HG02571 (cell line): Measurements from ENCODE around the gene KCNQ5.
"Not testable (repeated sequence)": the region's sequence is repeated elsewhere in the genome, so short reads cannot be mapped to it uniquely, and the experiment has no call there.

Experiments used
- ATAC-seq: cut with Tn5 transposase; IDR thresholded peaks from one replicate; pipeline ENCODE4 v1.9.1; 2021; ENCODE audit warnings: mild to moderate bottlenecking, moderate library complexity; ENCODE audit not compliant: unreplicated experiment

The KCNQ5 gene

DNA sequence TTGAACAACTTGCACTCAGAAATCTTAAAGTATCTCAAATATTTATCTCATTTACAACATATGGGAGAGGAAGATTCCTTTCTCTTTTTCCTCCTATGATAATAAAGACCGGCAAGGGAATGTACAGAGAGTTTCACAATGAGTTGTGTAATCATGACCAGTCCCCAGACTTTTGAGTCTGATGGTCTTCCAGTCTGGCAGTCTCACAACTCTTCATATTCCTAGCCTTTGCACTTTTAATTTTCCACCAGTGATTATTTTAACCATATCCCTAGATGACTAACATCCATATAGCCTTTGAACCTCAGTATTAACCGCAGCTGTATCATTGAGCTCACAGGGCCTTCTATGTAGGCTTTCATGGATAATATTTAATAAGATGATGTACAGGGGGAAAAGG is 324.9 kb downstream of the KCNQ5 start:
- ATAC-seq = no peak

- ATAC-seq = no peak
Observed at GRCh38 chr6:72947534-72947933, 325.7 kb downstream of the KCNQ5 start.

DNA sequence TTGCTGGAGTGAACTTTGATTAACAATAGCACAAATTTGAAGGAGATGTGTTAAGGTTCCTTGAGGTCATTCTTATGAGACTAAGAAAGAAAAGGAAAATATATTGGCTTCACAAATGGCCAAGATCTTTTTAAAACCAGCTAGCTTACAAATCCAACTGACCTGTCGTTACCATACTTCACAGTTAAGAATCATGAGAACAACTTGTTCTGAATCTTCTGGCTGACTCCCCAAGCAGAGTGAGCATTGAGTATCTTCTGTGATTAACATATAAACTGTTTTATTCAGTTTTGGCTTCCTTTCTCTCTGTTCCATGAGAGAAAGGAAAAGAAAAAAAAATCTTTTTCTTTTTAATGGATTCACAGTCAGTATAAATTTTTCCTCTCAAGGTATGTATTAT is 326.3 kb downstream of the KCNQ5 start:
- no peak for ATAC-seq

DNA sequence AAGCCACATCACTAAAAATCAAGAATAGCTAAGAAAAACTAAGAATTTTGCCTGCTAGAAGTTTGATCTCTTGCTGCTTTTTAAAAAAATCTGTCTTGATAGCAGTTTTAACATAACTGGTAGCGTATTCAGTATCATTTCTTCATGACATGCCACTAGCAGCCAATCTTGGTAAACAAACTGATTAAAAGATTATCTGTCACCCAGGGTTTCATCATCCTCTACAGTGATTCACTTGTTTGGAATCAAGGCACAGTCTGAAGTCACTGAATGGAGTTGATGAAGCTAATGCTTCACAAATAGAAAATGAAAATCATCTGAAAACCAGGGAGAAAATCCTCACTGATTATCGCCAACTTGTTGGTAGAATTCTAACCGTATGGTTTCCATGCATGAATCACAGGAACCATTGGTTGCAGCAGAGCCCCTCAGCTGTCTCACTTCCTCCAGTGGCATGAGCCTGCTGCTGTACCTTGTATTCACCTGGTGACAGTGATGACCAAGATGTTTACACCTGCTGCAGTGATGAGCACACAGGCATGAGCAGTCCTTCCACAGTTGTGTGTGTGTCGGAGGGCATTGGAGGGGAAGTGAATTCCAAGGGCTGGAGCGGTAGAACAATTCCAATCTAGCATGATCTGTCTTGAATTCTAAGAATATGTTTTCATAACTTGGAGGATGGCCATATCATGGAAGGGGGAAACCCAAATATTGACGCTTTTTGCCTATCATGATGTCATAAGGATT is 328.4 kb downstream of the KCNQ5 start:
- no peak for ATAC-seq

GRCh38 chr6:72952808-72953630 is 331.2 kb downstream of the KCNQ5 start:
- no peak for ATAC-seq

- no peak for ATAC-seq
Observed at GRCh38 chr6:72953971-72954381, 332.1 kb downstream of the KCNQ5 start.

DNA sequence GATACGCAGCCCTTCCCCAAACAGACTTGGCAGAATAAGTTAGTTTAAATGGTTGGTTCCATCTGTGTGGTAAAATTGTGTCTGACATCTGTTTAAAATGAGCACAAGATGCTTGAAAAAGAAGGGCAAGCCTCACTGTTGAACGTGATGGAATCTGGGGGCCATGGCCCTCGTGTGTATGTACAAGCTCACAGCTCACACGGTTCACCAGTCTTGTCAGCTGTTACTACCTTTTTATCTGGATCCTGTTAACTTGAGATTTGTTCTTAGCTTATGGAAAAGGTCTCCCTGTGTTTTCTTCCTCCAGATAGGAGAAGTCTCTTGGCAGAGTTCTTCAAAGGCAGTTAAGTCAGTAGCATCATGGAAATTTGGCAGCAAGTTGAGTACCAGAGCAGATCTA is 332.9 kb downstream of the KCNQ5 start:
- ATAC-seq = no peak

- no peak for ATAC-seq
Observed at GRCh38 chr6:72955666-72956065, 333.8 kb downstream of the KCNQ5 start.

DNA sequence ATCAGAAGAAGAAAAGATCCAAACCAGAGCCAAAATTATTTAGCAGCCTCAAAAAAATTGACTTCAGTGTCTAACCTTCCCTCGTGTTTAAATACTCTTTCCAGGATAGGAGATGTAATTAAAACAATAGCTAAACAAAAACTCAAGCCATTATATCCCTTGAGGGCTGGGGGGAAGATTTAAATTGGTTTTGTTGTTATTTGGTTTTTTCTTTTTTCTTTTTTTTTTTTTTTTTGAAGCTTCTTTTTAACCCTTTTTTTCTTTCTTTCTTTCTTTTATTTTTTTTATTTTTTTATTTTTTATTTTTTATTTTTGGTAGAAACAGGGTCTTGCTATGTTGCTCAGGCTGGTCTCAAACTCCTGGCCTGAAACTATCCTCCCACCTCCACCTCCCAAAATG is 334.4 kb downstream of the KCNQ5 start:
- no peak for ATAC-seq

DNA sequence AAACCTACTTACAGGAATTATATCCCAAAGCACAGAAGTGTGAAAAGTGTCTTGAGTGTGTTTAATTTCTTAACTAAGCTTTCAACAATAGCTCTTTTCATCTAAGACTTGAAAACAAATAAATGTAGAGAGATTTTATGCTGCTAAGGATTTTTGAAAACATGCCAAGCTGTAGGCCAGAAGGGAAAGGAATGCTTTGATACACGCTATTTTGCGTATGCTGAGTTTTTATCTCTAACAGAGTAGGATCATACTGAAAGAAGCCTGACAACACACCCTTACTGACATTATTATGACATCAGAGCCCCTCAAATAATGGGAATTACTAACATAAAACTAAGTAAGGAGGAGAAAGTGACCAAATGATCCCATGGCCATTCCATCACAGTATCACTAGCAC is 338.0 kb downstream of the KCNQ5 start:
- no peak for ATAC-seq

GRCh38 chr6:72963946-72964345 is 342.1 kb downstream of the KCNQ5 start:
- no peak for ATAC-seq

DNA sequence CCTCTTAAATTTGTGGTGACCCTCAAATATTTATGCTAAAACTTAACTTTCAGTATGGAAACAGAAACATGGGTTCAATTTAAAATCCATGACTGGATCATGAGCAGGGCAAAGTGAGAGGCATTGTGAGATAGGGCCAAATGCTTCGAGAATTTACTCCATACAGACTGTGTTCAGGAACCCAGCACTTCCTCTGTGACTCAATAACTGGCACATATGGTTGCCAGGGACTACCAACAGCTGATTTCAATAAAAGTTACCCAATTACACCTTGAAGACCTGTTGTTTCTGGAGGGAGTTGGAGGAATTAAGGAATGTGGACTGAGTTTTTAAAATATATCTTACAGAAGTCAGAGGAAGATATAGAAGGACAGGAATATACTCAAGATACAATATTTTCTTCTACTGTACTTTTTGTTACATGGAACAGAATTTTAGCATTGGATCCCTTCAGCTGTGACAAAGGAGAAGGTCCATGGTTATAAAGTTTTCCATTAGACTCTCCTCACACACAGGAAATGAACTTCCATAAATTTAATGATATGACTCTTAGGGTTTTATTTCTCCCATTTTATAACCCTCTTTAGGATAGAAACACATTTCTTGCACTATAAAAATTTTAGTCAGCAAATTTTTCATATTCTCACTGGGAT is 344.9 kb downstream of the KCNQ5 start:
- ATAC-seq = no peak

- no peak for ATAC-seq
Observed at GRCh38 chr6:72967329-72967728, 345.5 kb downstream of the KCNQ5 start.

- no peak for ATAC-seq
Observed at GRCh38 chr6:72968704-72969103, 346.8 kb downstream of the KCNQ5 start.

DNA sequence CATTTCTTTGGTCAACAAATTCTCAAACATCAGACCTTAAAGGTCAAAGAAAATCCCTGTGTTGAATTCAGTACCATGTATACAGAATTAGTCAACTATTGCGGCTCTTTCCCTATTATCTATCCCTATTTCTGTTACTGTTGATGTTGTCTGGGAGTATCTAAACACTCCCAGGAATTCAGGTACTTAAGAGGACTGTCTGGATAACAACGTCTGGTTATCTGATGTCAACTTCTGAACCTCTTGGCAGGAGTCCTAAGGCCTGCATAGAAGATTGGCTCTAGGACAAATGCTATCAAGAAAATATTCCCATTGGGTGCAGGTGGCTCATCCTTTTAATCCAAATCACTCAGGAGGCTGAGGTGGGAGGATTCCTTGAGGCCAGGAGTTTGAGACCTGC is 347.8 kb downstream of the KCNQ5 start:
- ATAC-seq = no peak

GRCh38 chr6:72972579-72972978 is 350.7 kb downstream of the KCNQ5 start:
- ATAC-seq = no peak

- ATAC-seq = no peak
Observed at GRCh38 chr6:72974276-72974675, 352.4 kb downstream of the KCNQ5 start.

DNA sequence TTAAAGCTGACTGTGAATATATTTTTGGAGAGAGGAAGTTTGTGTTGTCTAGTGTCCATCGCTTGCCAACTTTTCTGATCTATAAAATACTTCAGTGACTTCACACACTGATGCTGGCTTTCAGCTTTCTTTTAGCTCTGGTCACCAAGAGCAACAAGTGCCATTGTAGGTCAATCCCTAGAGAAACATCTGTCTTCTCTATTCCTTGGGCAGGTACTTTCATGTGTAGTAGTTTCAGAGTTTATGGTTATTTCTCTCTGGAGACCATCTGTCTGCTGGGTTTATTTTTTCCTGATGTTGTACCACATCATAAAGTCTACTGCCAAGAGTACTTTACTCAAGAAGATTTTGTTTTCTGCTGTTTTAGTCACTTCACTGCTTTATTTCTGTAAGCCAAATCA is 353.5 kb downstream of the KCNQ5 start:
- ATAC-seq = no peak

GRCh38 chr6:72976484-72976883 is 354.6 kb downstream of the KCNQ5 start:
- ATAC-seq = no peak

DNA sequence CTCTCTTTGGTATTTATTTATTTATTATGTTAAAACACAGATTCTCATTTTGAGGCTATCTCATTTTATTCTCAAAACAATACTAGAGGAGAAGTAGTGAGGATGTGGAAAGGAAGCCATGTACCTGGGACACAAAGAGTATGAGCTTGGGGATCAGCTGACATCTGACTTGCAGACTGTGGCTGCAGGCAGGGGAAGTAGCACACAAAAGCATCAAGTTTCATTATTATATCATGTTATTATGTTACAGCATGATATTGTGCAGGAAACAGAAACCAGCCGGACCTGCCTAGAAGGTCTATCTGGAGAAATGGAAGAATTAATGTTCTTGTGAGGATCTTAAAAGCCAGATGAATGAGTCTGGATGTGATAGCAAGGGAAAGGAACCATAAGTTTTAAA is 355.2 kb downstream of the KCNQ5 start:
- ATAC-seq = no peak

DNA sequence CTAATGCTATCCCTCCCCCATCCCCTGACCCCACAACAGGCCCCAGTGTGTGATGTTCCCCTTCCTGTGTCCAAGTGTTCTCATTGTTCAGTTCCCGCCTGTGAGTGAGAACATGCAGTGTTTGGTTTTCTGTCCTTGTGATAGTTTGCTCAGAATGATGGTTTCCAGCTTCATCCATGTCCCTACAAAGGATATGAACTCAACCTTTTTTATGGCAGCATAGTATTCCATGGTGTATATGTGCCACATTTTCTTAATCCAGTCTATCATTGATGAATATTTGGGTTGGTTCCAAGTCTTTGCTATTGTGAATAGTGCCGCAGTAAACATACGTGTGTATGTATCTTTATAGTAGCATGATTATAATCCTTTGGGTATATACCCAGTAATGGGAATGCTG is 356.9 kb downstream of the KCNQ5 start:
- not testable (repeated sequence) for ATAC-seq
